Adrenal gland (tissue), 12 donors: Measurements from ENCODE around the gene MGAT5. TPM values are rescaled to one million over a fixed set of nuclear protein-coding genes. Genes with fewer than 3 reads are reported as not detected.

ENCODE experiments used
- DNase-seq, 7 donors: peaks; one replicate each; pipeline ENCODE4 v3.0.0-alpha.2; 2019 to 2020
- H3K27ac ChIP-seq, 5 donors: fragments of 200-600 bp; sonication (generic) in 4 of 5; 1 replicate in 3 of 5; 2 replicates in 2 of 5; pipeline versions ENCODE4 v1.5.1 to v1.8.0; 2016 to 2020; ENCODE audit warnings: mild to moderate bottlenecking in 1 of 5
- H3K27me3 ChIP-seq: fragments of 200-600 bp; 2 replicates; pipeline ENCODE4 v1.8.0; 2021
- H3K36me3 ChIP-seq, 2 donors: fragments of 200-600 bp; replicated peaks in 1 of 2; 1 replicate in 1 of 2; 2 replicates in 1 of 2; pipeline versions ENCODE4 v1.5.1 to v1.8.0; 2018 to 2022
- H3K4me1 ChIP-seq, 2 donors: fragments of 200-600 bp; replicated peaks in 1 of 2; 1 replicate in 1 of 2; 2 replicates in 1 of 2; pipeline versions ENCODE4 v1.5.1 to v1.8.0; 2018 to 2021
- H3K4me3 ChIP-seq, 4 donors: fragments of 200-600 bp; sonication (generic) in 3 of 4; one replicate each; pipeline ENCODE4 v1.5.1; 2016 to 2018
- H3K9me3 ChIP-seq, 3 donors: fragments of 200-600 bp; sonication (generic) in 1 of 3; replicated peaks in 1 of 3; 1 replicate in 2 of 3; 2 replicates in 1 of 3; pipeline versions ENCODE4 v1.5.1 to v1.8.0; 2016 to 2021
- POLR2A ChIP-seq, 2 donors: fragments of 450-650 bp; IDR thresholded peaks; one replicate each; pipeline ENCODE4 v1.6.1; 2017; ENCODE audit warnings: antibody characterized with exemption in 2 of 2, mild to moderate bottlenecking in 2 of 2, moderate library complexity in 1 of 2
- whole genome bisulfite sequencing, 4 donors: extraction: QIAGEN DNeasy Blood & Tissue Kit in 2 of 4; methylation state at CpG; one replicate each; pipeline versions ENCODE4 v1.1.5 to v1.1.7; 2013 to 2017; 5-methylcytosine and 5-hydroxymethylcytosine counted together
- intact Hi-C, 2 donors: fragments of 100-400 bp; cut with DNase I; formaldehyde crosslinking; loops; one replicate each; pipeline versions ENCODE4 v1.14.1 to v1.15.0; 2022 to 2023
- polyA plus RNA-seq, 3 donors: library from polyadenylated mRNA; stranded (reverse); fragments of 200-250 nt in 2 of 3; fragments of 350-450 nt in 1 of 3; fragmentation: Illumina TruSeq in 1 of 3; extraction: RNeasy Lipid Tissue Mini Kit (QIAGEN cat#74804) in 1 of 3; gene quantifications; one replicate each; pipeline ENCODE4 v1.2.3, GENCODE V29; 2013 to 2014
- total RNA-seq, 9 donors: library from RNA; depleted of rRNA in 4 of 9; stranded (reverse); fragments of >200 nt in 4 of 9; fragments of 120-200 nt in 1 of 9; fragmentation: NEBNext Ultra II Directional in 1 of 9; extraction: Animal tissue kit (Norgen Biotek cat#: 25700) in 1 of 9; gene quantifications; one replicate each; pipeline versions ENCODE4 v1.1.0 to v1.2.4, GENCODE V29; 2013 to 2023
- TF ChIP-seq, protein P1 (sequence below), 6 experiments: fragments of 450-650 bp in 4 of 6; fragments of 200-600 bp in 2 of 6; sonication (generic) in 1 of 6; IDR thresholded peaks; 1 replicate in 5 of 6; 2 replicates in 1 of 6; pipeline versions ENCODE4 v1.5.1 to v1.8.0; 2016 to 2021; ENCODE audit warnings: antibody characterized with exemption in 6 of 6, mild to moderate bottlenecking in 2 of 6, moderate library complexity in 1 of 6
- donor health status: healthy with polysubstance abuse.
- donor health status: Bipolar disorder and iron deficiency.
- donor health status: DM: yes; HTN: yes; CAD: no.
- donor health status: DM: no; HTN: no; CAD: no.
- donor health status: DM: no; HTN: no; CAD: no.
- donor health status: DM: yes; HTN: yes; CAD: no.

MGAT5 gene
- total and polyA plus RNA-seq, 12 donors: 2.9 to 74.6 (median 41.1) TPM

DNA sequence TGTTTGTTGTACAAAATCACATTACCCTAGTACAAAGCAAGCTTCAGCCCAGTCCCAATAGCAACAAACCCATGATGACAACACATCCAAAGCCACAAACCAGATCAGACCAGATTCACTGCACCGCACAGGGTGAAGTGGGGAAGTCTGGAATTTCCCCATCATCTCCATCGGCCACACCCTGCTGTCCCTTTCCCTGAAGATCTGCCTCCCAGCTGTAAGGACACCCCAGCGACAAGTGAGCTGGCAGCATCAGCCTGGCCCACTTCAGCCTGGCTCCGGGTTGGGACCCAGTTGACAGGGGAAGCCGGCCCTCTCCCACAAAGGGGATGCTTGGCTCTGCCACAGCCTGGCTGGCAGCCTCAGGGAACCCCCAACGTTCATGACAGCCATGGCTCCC, 207.6 kb downstream of the MGAT5 start:
- 72 to 84% (median 76%) methylated on average over 4 to 6 of the region's 6 CpGs for WGBS, 4 donors
- Histone ChIP-seq H3K4me1 (no peaks in the 10 kb centered on the region), H3K36me3 (no peaks in the 10 kb centered on the region), H3K4me3 (no peak overlapping the region), H3K27me3 (no peaks in the 10 kb centered on the region), H3K27ac (no peak overlapping the region), H3K9me3 (no peaks in the 10 kb centered on the region)
- DNase-seq: peak in 1 of 7 donors; percentile 38
- intact Hi-C loops: no loop called here
- no peak for TF ChIP-seq POLR2A (IDR thresholded peaks at IDR 0.05)
- TF ChIP-seq, protein P1, sequence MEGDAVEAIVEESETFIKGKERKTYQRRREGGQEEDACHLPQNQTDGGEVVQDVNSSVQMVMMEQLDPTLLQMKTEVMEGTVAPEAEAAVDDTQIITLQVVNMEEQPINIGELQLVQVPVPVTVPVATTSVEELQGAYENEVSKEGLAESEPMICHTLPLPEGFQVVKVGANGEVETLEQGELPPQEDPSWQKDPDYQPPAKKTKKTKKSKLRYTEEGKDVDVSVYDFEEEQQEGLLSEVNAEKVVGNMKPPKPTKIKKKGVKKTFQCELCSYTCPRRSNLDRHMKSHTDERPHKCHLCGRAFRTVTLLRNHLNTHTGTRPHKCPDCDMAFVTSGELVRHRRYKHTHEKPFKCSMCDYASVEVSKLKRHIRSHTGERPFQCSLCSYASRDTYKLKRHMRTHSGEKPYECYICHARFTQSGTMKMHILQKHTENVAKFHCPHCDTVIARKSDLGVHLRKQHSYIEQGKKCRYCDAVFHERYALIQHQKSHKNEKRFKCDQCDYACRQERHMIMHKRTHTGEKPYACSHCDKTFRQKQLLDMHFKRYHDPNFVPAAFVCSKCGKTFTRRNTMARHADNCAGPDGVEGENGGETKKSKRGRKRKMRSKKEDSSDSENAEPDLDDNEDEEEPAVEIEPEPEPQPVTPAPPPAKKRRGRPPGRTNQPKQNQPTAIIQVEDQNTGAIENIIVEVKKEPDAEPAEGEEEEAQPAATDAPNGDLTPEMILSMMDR (IDR thresholded peaks at IDR 0.05): no peak

DNA sequence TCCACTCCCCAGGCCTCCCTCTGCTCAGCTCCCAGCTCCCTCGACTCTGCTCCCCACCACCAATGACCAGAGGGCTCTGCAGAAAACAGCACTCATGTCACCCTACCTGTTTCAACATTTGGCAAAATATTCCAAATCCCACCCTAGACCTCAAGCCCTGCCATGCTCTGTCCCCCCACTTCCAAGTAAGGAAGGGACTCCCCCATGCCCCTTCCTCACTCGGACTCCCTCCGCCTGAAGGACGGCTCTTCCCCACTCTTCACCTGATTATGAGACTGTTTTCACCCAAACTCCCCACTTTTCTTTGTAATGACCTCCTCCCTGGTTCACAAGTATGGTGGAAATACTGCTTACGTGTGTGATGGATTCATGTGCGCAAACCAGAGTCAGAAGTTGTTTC, 208.4 kb downstream of the MGAT5 start:
- Histone ChIP-seq H3K27ac (no peak overlapping the region), H3K36me3 (no peaks in the 10 kb centered on the region), H3K4me3 (no peak overlapping the region), H3K27me3 (no peaks in the 10 kb centered on the region), H3K9me3 (no peaks in the 10 kb centered on the region), H3K4me1 (no peaks in the 10 kb centered on the region)
- no peak for TF ChIP-seq POLR2A (IDR thresholded peaks at IDR 0.05)
- TF ChIP-seq, protein P1 (IDR thresholded peaks at IDR 0.05): no peak
- WGBS, 4 donors: 95 to 96% (median 96%) methylated on average over 6 of the region's 6 CpGs
- intact Hi-C loops: no loop called here
- DNase-seq: no peak

DNA sequence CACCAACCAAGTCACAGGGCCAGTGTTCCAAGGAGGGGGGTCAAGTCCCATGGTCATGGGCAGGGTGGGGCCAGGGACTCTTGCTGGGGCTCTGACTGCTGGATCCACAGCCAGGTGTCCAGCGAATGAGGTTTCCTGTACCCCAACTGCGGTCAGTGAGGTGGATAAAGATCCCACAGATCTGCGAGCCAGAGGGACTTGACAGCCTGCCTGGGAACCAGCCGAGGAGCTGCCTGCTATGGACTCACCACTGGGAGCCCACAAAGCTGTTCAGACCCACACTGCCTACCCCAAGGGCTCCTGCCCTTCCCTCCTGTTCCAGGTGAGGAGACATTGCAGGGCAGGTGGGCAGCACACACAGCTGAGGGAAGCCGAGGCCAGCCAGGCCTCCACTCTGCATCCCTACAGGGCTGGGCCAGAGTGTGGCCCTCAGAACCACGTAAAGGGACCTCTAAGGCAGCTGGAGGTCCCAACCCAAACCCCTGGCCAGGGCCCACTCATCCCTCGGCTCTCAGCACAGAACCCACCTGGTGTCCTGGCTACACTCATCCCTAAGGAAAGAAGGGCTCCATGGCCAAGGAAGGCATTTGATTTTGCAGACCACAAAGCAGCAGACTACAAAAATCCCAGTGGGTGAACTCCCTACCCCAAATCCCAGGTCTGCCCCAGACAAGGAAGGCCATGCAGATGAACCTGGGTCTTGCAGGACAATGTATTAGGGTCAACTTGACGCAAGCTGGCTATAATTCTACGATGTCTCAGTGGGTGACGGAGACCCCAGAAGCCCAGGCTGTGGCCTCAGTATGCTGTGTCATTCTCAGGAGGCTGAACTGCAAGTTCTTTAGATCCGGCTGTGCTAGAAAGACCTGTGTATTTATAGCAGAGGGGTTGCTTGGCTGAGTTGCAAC, 209.2 kb downstream of the MGAT5 start:
- no peaks in the 10 kb centered on the region for H3K36me3 ChIP-seq
- no peaks in the 10 kb centered on the region for H3K27me3 ChIP-seq
- no peak overlapping the region for H3K4me3 ChIP-seq
- no peaks in the 10 kb centered on the region for H3K9me3 ChIP-seq
- intact Hi-C loops: no loop called here
- no peak overlapping the region for H3K27ac ChIP-seq
- DNase-seq: peak in 1 of 7 donors; percentile 27
- H3K4me1 ChIP-seq: no peaks in the 10 kb centered on the region
- TF ChIP-seq POLR2A (IDR thresholded peaks at IDR 0.05): no peak
- TF ChIP-seq, protein P1 (IDR thresholded peaks at IDR 0.05): no peak
- WGBS, 4 donors: 88 to 97% (median 95%) methylated on average over 4 to 11 of the region's 11 CpGs

DNA sequence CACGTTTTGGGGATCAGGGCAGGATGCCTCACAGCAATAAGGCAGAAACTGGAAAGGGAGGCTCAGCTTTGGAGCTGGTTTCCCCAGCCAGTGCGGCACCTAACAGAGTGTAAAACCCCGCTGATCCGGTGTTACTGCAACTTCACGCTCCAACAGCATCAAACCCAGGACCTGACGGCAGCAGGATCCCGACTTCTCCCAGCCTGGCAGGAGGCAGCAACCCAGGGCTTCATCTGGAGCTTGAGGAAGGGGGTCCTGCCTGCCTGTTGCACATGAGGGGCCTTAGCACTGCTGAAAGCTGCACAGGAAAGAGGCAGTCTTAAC, 209.8 kb downstream of the MGAT5 start:
- no peaks in the 10 kb centered on the region for H3K4me1 ChIP-seq
- H3K9me3 ChIP-seq: no peaks in the 10 kb centered on the region
- intact Hi-C loops: no loop called here
- H3K4me3 ChIP-seq: no peak overlapping the region
- no peaks in the 10 kb centered on the region for H3K36me3 ChIP-seq
- H3K27me3 ChIP-seq: no peaks in the 10 kb centered on the region
- TF ChIP-seq, protein P1 (IDR thresholded peaks at IDR 0.05): no peak
- TF ChIP-seq POLR2A (IDR thresholded peaks at IDR 0.05): no peak
- no peak overlapping the region for H3K27ac ChIP-seq
- peak in 1 of 7 donors; percentile 25 for DNase-seq
- WGBS, 4 donors: 90 to 100% (median 95%) methylated on average over 2 to 7 of the region's 7 CpGs
